Endothelial cell of umbilical vein (primary cell): ENCODE data around the gene FAM117B. TPM values are rescaled to one million over a fixed set of nuclear protein-coding genes. Genes with fewer than 3 reads are reported as not detected.

Source experiments
- BruUV-seq: library from RNA; stranded (reverse); fragments of 400-500 nt; replicated peaks from 2 replicates; lab custom pipeline; 2021; lab: Mats Ljungman, UMichigan
- CTCF ChIA-PET: fragments of 300-600, 350-600 bp; sonication (Branson Sonifier 250); formaldehyde crosslinking; loops from one replicate; lab custom pipeline; 2021; ENCODE audit warnings: antibody characterized with exemption, inconsistent platforms; lab: Charles Lee
- POLR2A ChIA-PET: fragments of 300-600, 350-600 bp; sonication (Branson Sonifier 250); formaldehyde crosslinking; loops from one replicate; lab custom pipeline; 2021; ENCODE audit warnings: antibody characterized with exemption, inconsistent platforms; lab: Charles Lee
- DNase-seq: peaks from one replicate; pipeline ENCODE4 v3.0.0-alpha.2; 2011; ENCODE audit warnings: low read depth, low spot score
- FAIRE-seq: peaks from 2 replicates; lab custom pipeline; 2011; peaks lifted over from hg19 to GRCh38; lab: Jason Lieb, UNC
- H2AFZ ChIP-seq: 2 replicates; pipeline ENCODE4 v1.6.0; 2012; ENCODE audit warnings: low read depth, low read length, control low read depth, inconsistent platforms
- H3K27ac ChIP-seq: 2 replicates; pipeline ENCODE4 v1.5.1; 2011; ENCODE audit warnings: low read depth, mild to moderate bottlenecking, control low read depth, low read length, moderate library complexity; ENCODE audit not compliant: insufficient read depth
- H3K27me3 ChIP-seq, 2 experiments: 2 replicates each; pipeline versions ENCODE4 v1.6.0 to v1.6.1; 2011; ENCODE audit warnings: low read length in 2 of 2, mixed read lengths in 1 of 2; ENCODE audit not compliant: control insufficient read depth in 2 of 2, insufficient read depth in 2 of 2
- H3K36me3 ChIP-seq, 2 experiments: 2 replicates in 1 of 2; 3 replicates in 1 of 2; pipeline ENCODE4 v1.5.1; 2011; ENCODE audit warnings: low read length in 2 of 2, mild to moderate bottlenecking in 1 of 2, moderate library complexity in 1 of 2; ENCODE audit not compliant: control insufficient read depth in 2 of 2, insufficient read depth in 2 of 2; ENCODE audit errors: extremely low read depth in 1 of 2
- H3K4me1 ChIP-seq: 3 replicates; pipeline ENCODE4 v1.5.1; 2011; ENCODE audit warnings: mild to moderate bottlenecking, low read length; ENCODE audit not compliant: control insufficient read depth, insufficient read depth; ENCODE audit errors: extremely low read depth
- H3K4me2 ChIP-seq: 2 replicates; pipeline ENCODE4 v1.6.1; 2011; ENCODE audit warnings: low read length, control low read depth, mixed read lengths; ENCODE audit not compliant: insufficient read depth
- H3K4me3 ChIP-seq, 3 experiments: fragments of 200-600 bp in 1 of 3; sonication (generic), shearing (Covaris generic) in 1 of 3; replicated peaks in 1 of 3; 2 replicates each; pipeline ENCODE4 v1.5.1; 2011 to 2016; ENCODE audit warnings: control low read depth in 3 of 3, low read length in 3 of 3, mild to moderate bottlenecking in 2 of 3, inconsistent platforms in 1 of 3, low read depth in 1 of 3, moderate library complexity in 1 of 3; ENCODE audit not compliant: insufficient read depth in 1 of 3
- H3K79me2 ChIP-seq: 2 replicates; pipeline ENCODE4 v1.6.0; 2012; ENCODE audit warnings: low read length, inconsistent platforms; ENCODE audit not compliant: control insufficient read depth, insufficient read depth
- H3K9ac ChIP-seq: replicated peaks from 2 replicates; pipeline ENCODE3; 2011; ENCODE audit warnings: low read length, control low read depth; ENCODE audit not compliant: insufficient read depth; ENCODE audit errors: extremely low read depth
- H3K9me1 ChIP-seq: replicated peaks from 3 replicates; pipeline ENCODE4 v1.6.0; 2011; ENCODE audit warnings: mild to moderate bottlenecking, low read length; ENCODE audit not compliant: control insufficient read depth, insufficient read depth; ENCODE audit errors: extremely low read depth
- H3K9me3 ChIP-seq: replicated peaks from 2 replicates; pipeline ENCODE4 v1.5.1; 2012; ENCODE audit warnings: low read length, inconsistent platforms; ENCODE audit not compliant: control insufficient read depth, insufficient read depth
- H4K20me1 ChIP-seq: replicated peaks from 2 replicates; pipeline ENCODE3; 2011; ENCODE audit warnings: mild to moderate bottlenecking, low read length; ENCODE audit not compliant: control insufficient read depth, insufficient read depth; ENCODE audit errors: extremely low read depth
- CTCF ChIP-seq, 2 donors: IDR thresholded peaks; 1 replicate in 1 of 2; 2 replicates in 1 of 2; pipeline ENCODE4 v1.5.1; 2011; ENCODE audit warnings: low read length in 2 of 2, mild to moderate bottlenecking in 2 of 2, moderate library complexity in 2 of 2, control low read depth in 1 of 2, inconsistent platforms in 1 of 2, low read depth in 1 of 2; ENCODE audit not compliant: insufficient read depth in 1 of 2; ENCODE audit errors: extremely low read depth in 1 of 2
- EZH2 ChIP-seq: IDR thresholded peaks from 2 replicates; pipeline ENCODE4 v1.6.1; 2012; ENCODE audit warnings: borderline replicate concordance, low read depth, mild to moderate bottlenecking, moderate library complexity, low read length, inconsistent platforms; ENCODE audit not compliant: severe bottlenecking
- FOS ChIP-seq: IDR thresholded peaks from 2 replicates; pipeline ENCODE4 v1.6.1; 2011; ENCODE audit warnings: mild to moderate bottlenecking, low read length, moderate library complexity, borderline replicate concordance; ENCODE audit not compliant: insufficient read depth
- GATA2 ChIP-seq: IDR thresholded peaks from 2 replicates; pipeline ENCODE4 v1.7.0; 2011; ENCODE audit warnings: low read depth, mild to moderate bottlenecking, moderate library complexity, mixed read lengths, low read length; ENCODE audit not compliant: insufficient read length, insufficient read depth
- JUN ChIP-seq: IDR thresholded peaks from 2 replicates; pipeline ENCODE4 v1.6.1; 2011; ENCODE audit warnings: borderline replicate concordance, low read depth; ENCODE audit not compliant: insufficient read length, insufficient read depth
- MYC ChIP-seq: IDR thresholded peaks from one replicate; pipeline ENCODE4 v1.6.1; 2011; ENCODE audit warnings: mild to moderate bottlenecking, low read depth, low read length
- POLR2A ChIP-seq: IDR thresholded peaks from 2 replicates; pipeline ENCODE4 v1.6.1; 2012; ENCODE audit warnings: low read depth, mild to moderate bottlenecking, control low read depth, low read length
- POLR2AphosphoS5 ChIP-seq: IDR thresholded peaks from 2 replicates; pipeline ENCODE4 v1.6.1; 2012; ENCODE audit warnings: low read depth, mild to moderate bottlenecking, control low read depth, low read length, moderate library complexity; ENCODE audit not compliant: insufficient read depth
- dilution Hi-C: fragments of 300-500 bp; cut with MboI; formaldehyde crosslinking; loops from one replicate; pipeline ENCODE4 v1.15.0; 2019; ENCODE audit warnings: low sequenced_read_pairs; ENCODE audit not compliant: extremely low pct_ligation_motif_present
- intact Hi-C: fragments of 100-400 bp; cut with micrococcal nuclease; formaldehyde crosslinking; loops from one replicate; pipeline ENCODE4 v1.10.0; 2022
- polyA plus RNA-seq, 4 experiments: library from polyadenylated mRNA; depleted of rRNA in 3 of 4; stranded (reverse) in 3 of 4; unstranded in 1 of 4; fragments of >200 nt; gene quantifications; 2 replicates each; pipeline versions ENCODE4 v1.2.1 to v1.2.3, GENCODE V29; 2011 to 2012; ENCODE audit warnings: missing spikeins in 1 of 4
- total RNA-seq: library from RNA; stranded (reverse); gene quantifications from 2 replicates; pipeline ENCODE4 v1.2.3, GENCODE V29; 2021
- TF ChIP-seq, protein P1 (sequence below): IDR thresholded peaks from 2 replicates; pipeline ENCODE4 v1.6.1; 2011; ENCODE audit not compliant: insufficient read depth, insufficient read length

The FAM117B gene
- total and polyA plus RNA-seq, 2 donors (not counting 3 experiments of a cell fraction or from before 2014, with no cell fraction given), result 1.3 to 7.0 TPM

- H3K27ac ChIP-seq, result no peak overlapping the region
- no peak overlapping the region for H2AFZ ChIP-seq
- H3K4me3 ChIP-seq, result no peak overlapping the region
- no peak overlapping the region for H3K9ac ChIP-seq
- dilution Hi-C loops, result no loop called here
- DNase-seq (no peak), FAIRE-seq (no peak)
- H3K9me3 ChIP-seq, result no peaks in the 10 kb centered on the region
- no peak overlapping the region for H3K4me2 ChIP-seq
- H3K36me3 ChIP-seq, result no peaks in the 10 kb centered on the region
- TF ChIP-seq CTCF (IDR thresholded peaks at IDR 0.05; ENCODE audit: extremely low read depth in 1 of 2, insufficient read depth in 1 of 2, low read depth in 1 of 2, low read length in 2 of 2) (no peak), FOS (no peak), POLR2AphosphoS5 (no peak), POLR2A (no peak), EZH2 (no peak), MYC (no peak), GATA2 (no peak), JUN (no peak)
- TF ChIP-seq, protein P1, sequence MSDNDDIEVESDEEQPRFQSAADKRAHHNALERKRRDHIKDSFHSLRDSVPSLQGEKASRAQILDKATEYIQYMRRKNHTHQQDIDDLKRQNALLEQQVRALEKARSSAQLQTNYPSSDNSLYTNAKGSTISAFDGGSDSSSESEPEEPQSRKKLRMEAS, result no peak
- H3K9me1 ChIP-seq, result no peaks in the 10 kb centered on the region
- CTCF ChIA-PET, result interaction anchor here (1.5 to 2.7 kb wide), 2 partner anchors 9 to 11 kb away, joined by 4 to 10 read pairs; no protein-coding TSS in a partner anchor
- POLR2A ChIA-PET, result no interaction called here
- H3K79me2 ChIP-seq, result no peaks in the 10 kb centered on the region
- intact Hi-C loops, result no loop called here
- H3K27me3 ChIP-seq, result no peaks in the 10 kb centered on the region
- no TSS peak for BruUV-seq
- H4K20me1 ChIP-seq, result no peaks in the 10 kb centered on the region
- no peaks in the 10 kb centered on the region for H3K4me1 ChIP-seq
Measured at GRCh38 chr2:202599911-202600310, 34.9 kb upstream of the FAM117B start.
